Right renal cortex interstitium (tissue), 3 donors: ENCODE results near the gene ZNF841. TPM values are rescaled to one million over a fixed set of nuclear protein-coding genes. Genes with fewer than 3 reads are reported as not detected.
"Not testable (repeated sequence)": the region's sequence is repeated elsewhere in the genome, so short reads cannot be mapped to it uniquely, and the experiment has no call there.

Experiments used
- DNase-seq, 3 donors: peaks; one replicate each; pipeline ENCODE4 v3.0.0-alpha.2; 2013; ENCODE audit warnings: low read depth in 3 of 3, low spot score in 2 of 3
- polyA plus RNA-seq, 3 donors: library from polyadenylated mRNA; unstranded; fragments of 120-200 nt; gene quantifications; one replicate each; pipeline ENCODE4 v1.2.1, GENCODE V29; 2013; ENCODE audit not compliant: insufficient read length in 3 of 3

Gene ZNF841
- polyA plus RNA-seq: 10 to 100 TPM; 12.7 to 16.2 (median 13.8) TPM

DNA sequence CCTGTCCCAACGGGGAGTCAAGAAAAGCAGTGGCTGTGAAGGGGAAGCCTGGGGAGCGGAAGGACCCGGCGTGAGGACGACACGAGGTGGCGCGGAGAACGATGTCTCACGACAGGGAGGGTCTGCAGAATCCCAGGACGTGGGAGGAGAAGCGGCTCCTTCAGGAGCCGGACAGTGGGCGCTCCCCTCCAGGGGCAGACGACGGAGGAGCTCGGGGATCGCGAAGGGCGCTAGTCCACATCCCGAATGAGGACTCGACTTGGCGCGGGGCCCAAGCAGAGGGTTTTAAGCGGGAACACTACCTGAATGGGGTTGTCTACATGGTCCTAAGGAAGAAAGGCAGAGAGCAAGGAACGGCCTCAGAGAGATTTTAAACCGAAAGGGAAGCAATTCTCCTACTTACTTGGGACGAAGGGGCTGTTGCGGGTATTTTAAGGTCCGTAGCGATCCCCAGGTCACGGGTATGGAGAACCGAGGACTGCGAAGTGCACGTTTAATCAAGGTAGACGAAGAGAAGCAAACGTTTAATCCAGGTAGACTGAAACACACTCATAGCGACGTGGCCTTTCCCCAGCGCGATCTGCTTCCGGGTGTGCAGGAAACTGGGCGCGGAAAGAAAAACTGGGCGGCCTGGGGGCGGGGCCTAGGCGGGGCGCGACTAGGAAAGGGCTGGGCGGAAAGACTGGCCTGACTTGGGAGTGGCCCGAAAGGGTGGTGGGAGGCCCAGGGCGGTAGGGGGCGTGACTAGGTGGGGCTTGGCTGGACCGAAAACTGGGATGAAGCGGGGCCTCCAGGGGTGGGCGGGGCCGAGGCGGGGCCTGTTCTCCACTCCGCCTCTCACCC lies at the start of gene ZNF841:
TSS of gene ZNF841 (minus strand) at position 594 of the 843 bp plus-strand sequence. CDS start 10,964 bp downstream, outside the sequence.
- peak; percentile 58 to 80 (median 75) for DNase-seq

DNA sequence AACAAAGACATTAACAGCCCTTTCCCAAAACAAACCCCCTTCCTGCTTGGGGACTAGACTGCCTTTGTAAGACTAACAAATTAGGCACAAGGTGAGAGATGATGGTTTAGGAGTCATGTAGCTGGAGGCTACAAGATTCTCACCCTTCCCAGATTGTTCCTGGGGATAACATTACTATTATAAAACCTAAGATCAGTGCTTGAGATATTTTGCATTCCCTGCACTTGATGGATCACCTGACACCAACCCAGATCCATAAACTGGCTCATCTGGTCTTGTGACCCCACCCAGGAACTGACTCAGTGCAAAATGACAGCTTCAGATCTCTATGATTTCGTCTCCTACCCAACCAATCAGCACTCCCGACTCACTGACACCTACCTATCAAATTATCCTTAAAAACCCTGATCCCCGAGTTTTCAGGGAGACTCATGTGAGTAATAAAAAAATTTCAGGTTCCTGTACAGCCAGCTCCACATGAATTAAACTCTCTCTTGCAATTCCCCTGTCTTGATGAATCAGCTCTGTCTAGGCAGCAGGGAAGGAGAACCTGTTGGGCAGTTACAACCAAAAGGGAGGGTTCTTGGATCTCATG lies 46.5 kb upstream of the ZNF841 start:
- no peak for DNase-seq

DNA sequence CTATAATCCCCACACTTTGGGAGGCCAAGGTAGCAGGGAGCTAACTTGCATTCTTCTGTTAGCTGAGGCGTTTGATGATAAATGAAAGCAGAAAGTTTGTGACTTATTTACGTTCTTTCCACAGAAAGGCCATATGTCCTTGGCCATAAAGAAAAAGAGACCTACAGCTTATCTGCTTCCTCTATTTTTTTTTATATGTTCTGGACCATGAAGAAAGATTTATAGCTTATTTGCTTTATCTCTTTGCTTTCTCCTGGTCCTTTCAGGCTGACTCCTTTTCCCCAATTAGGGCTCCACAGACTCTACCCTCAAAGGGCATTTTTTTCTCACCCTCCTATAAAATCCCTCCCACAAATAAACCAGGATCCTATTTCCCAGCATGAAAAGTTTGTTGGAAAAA lies 45.6 kb upstream of the ZNF841 start:
- DNase-seq: peak in 1 of 3 donors; percentile 4

DNA sequence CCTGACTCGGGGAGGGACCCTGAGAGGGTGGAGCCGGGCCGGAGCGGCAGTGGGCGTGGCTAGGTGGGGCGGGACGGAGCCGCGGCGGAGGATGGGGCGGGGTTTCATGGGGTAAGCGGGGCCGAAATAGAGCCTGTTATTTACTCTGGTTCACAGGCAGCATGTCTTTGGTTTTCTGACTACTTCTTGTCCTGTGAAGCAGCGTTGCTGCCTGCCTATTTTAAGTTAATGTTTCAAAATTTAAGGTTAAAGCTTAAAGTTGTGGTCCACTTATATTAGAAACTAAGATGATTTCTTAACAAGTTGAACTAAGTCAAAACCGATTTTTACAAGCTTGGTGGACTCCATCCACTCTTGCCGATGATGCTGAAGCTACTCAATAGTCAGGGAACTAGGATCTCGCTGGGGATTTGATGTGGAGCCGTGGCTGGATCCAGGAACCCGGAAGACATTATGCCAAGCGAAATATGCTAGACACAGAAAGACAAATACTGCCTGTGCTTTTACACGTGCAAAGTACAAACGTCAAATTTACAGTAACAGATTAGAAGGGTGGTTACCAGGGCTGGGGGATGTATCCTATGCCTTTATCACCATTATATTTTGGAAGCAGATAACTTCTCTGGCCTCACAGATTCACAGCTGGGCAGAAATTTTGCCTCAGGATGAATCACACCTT lies 44.6 kb upstream of the ZNF841 start:
- DNase-seq: no peak

DNA sequence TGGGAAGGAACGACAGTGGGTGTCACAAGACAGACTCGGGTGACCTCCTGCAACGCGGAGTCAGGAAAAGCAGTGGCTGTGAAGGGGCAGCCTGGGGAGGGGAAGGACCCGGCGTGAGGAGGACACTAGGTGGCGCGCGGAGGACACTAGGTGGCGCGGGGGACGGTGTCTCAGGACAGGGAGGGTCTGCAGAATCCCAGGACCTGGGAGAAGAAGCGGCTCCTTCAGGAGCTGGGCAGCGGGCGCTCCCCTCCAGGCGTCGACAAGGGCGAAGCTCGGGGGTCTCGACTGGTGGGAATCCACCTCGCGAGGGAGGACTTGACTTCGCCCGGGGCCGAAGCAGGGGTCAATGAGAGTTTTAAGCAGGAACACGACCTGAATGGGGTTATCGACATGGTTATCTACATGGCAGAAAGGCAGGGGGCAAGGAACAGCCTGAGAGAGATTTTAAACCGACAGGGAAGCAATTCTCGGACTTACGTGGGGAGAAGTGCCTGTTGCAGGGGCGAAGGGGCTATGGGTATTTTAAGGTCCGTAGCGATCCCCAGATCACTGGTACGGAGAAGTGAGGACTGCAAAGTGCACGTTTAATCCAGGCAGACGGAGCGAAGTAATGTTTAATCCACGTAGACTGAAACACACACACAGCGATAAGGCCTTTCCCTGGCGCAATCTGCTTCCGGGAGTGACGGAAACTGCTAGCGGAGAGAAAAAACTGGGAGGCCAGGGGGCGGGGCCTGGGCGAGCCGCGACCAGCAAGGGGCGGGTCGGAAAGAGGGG lies 43.9 kb upstream of the ZNF841 start, which contains the start of gene ZNF616:
TSS of gene ZNF616 (minus strand) at position 687 of the 780 bp plus-strand sequence. CDS start 9,426 bp downstream, outside the sequence.
- DNase-seq: peak; percentile 83 to 89 (median 84)

DNA sequence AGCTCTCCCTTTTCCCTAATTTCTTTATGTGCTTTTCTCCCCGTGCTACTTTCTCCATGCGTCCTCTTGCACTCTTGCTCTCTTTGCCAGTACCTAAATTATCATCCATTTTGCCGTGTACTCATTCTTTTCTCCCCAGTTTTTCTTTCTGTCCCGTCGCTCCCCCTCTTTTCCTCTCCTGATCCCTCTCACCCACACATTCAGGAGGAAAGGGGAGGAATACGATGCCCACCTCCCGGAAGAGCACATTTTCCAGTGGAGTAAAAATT lies 43.4 kb upstream of the ZNF841 start:
- DNase-seq: peak in 2 of 3 donors; percentile 19 to 57

DNA sequence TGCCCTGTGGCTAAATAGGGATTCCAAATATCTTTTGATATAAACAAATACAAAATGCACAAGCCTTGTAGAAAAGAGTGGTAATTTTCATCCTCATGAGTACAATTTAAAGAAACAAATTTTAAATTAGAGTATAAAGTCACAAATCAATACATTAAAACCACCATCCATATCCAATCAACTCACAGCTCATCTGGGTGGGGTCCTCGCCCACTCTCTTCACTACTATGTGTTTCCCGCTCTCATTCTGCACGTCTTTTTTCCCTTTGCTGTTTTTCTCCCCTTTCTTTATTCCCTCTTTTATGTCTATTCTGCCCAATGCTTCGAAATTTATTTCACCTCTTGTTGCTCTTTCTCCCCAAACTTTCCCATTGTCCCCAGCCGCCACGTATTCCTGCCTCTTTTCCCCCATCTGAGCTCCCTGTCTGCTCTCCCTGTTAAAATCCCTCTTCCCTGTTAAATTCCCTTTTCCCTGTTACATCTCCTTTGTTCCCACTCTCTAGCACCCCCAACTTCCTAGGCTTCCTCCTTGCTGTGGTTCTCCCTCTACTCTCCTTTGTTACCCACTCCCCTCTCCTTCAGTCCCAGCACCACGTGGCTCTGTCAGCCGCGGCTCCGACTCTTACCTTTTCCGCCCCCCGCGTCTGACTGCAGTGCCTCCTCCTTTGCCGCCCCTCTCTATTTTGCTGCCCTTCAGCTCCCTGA lies 42.9 kb upstream of the ZNF841 start:
- DNase-seq: peak in 2 of 3 donors; percentile 20 to 49

DNA sequence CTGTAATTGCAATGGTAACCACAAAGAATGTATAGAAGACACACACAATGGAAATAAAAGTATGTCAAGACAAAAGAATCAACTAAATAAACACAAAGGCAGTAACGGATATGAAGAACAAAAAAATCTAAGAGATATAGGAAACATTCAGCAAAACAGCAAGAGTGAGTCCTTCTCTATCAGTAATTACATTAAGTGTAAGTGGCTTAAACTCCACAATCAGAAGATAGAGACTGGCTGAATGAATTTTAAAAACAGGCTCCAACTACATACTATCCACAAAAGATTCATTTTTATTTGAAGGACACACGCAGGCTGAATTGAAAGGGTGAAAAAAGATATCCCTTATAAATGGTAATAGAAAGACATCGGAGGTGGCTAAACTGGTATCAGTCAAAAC lies 24.7 kb upstream of the ZNF841 start:
- DNase-seq: no peak

DNA sequence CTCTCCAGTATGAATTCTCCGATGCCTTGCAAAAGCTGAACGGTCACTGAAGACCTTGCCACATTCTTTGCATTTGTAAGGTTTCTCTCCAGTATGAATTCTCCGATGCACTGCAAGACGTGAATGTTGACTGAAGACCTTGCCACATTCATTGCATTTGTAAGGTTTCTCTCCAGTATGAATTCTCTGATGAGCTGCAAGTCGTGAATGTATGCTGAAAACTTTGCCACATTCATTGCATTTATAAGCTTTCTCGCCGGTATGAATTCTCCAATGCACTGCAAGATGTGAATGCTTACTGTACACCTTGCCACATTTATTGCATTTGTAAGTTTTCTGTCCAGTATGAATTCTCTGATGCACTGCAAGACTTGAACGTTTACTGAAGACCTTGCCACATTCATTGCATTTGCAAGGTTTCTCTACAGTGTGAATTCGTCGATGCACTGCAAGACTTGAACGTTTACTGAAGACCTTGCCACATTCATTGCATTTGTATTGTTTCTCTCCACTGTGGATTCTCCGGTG lies 20.0 kb upstream of the ZNF841 start:
- DNase-seq: no peak

DNA sequence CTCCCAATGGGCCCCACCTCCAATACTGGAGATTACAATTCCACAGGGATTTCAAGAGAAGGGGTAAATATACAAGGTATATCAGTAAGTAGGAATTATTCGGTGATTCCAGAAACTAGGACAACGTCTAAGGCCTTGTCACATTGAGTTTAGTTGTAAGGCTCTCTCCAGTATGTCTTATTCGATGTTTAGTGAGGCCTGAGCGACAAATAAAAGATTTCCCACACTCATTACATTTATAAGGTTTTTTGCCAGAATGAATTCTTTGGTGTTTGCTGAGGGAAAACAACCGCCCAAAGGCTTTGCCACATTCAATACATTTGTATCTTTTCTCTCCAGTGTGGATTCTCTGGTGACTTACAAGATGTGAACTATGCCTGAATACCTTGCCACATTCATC lies 19.1 kb upstream of the ZNF841 start:
- DNase-seq: no peak

DNA sequence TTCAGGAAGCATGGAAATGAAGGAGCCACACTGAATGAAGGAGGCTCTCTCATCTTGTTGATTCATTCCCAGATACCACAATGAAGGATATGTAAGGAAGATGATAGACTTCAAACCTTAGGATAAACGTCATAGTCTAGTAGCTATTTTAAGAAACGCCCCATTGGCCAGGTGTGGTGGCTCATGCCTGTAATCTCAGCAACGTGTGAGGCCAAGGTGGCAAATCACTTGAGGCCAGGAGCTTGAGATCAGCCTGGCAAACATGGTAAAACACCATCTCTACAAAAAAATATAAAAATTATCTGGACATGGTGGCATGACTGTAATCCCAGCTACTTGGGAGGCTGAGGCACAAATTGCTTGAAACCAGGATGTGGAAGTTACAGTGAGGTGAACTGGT lies 17.1 kb upstream of the ZNF841 start:
- DNase-seq: no peak

DNA sequence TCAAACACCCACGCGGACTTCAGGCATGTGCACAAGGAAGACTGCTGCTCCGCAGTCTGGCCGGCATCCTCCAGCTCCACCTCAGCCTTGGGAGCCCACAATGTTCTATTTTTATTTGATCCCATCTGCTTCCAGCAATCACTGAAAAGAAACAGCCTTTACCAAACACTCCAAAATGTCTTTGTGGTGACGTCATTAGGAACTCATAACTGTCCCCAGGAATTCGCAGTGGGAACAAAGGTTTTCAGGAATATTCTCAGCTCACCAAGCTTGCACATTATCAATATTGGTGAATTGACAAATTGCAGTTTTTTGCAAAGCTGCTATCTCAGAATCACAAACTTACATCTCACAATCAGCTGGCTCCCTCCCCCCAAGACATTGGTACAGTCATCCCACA lies 15.2 kb upstream of the ZNF841 start:
- no peak for DNase-seq

DNA sequence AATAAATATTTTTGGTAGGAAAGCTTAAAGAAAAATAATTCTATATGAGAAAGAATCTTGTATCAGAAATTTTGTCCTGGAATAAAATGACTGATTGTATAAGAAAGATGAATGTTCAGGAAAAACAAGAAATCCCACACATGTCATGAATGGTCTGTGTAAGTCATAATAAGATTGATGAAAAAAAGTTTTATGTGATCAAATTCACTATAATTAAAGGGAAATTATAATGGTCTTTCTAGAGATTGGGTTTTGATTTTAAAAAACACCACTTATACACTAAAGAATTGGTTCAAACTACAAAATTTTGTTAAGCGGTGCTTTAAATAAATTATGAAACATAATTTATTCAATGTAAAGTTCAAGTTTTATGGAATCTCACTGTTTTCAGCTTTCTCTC lies 7.2 kb upstream of the ZNF841 start:
- DNase-seq: no peak

DNA sequence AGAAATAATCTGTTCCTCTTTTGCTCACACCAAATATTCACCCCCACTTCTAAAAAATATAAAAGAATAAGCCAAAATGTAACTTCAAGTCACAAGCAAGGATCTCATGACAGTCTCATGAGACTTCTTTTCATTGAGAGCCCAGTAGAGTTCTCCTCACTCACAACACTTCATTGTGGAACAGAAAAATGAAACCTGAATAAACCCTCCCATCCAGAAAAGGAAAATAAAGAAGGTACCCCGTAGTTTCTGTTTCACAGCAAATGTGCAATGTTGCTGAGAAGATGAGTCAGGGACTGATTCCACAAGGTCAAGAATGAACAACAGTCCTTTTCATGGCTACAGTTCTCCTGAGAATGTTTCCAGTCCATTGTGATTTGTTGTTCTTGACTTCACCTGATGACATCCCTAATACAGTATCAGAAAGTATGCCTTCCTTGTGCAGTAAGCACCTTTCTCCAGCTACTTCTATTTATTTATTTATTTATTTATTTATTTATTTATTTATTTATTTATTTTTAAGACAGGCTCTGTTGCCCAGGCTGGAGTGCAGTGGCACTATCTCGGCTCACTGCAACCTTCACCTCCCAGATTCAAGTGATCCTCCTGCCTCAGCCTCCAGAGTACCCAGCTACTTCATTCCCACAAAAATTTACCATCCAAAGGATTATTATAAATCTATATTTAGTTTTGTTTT lies 6.4 kb upstream of the ZNF841 start:
- DNase-seq: no peak

DNA sequence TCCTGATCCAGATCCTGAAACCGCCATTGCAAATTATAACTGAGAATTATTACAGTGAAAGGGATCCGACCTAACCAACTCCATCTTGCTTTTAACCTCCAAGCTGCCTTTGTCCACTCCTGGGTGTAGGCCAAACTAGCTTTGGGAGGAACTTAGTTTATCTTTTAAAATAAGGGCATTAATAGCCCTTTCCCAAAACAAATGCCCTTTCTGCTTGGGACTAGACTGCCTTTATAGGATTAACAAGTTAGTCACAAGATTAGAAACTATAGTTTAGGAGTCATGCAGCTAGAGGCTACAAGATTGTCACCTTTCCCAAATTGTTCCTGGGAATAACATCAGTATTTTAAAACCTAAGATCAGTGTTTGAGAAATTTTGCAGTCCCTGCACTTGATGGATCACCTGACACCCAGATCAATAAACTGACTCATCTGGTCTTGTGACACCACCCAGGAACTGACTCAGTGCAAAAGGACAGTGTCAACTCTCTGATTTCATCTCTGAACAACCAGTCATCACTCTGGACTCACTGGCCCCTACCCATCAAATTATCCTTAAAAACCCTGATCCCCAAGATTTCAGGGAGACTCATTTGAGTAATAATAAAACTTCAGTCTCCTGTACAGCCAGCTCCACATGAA lies 4.1 kb upstream of the ZNF841 start:
- DNase-seq: no peak

DNA sequence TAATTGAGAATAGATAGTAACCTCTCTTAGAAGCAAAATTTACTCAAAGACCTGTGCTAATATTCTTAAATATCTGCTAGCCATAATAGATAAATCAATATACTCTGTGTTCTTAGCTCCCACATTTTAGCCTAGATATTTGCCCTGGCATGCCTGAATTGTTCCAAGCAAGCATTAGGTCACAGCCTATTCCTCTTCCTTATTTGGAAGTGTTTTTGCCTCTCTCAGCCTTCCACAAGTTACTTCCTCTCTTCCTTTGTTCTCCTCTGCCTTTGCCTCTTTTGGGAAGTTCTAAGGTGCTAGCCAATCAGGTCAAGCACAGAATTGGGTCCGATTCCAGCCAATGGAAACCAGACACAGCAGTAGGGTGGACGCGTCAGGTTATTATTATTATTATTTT lies 851 bp upstream of the ZNF841 start:
- DNase-seq: not testable (repeated sequence)

DNA sequence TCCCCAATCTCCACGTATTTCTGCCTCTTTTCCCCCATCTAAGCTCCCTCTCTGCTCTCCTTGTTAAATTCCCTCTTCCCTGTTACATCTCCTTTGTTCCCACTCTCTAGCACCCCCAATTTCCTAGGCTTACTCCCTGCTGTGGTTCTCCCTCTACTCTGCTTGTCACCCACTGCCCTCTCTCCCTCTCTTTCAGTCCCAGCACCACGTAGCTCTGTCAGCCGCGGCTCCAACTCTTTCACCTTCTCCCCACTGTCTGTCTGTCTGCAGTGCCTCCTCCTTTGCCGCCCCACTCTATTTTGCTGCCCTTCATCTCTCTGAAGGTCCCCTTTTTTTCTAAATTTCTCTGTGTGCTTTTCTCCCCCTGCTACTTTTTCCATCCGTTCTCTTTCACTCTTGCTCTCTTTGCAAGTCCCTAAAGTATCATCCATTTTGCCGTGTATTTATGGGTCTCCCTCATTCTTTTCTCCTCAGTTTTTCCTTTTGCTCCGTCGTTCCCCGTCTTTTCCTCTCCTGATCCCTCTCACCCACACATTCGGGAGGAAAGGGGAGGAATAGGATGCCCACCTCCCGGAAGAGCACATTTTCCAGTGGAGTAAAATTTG lies 937 bp downstream of the ZNF841 start:
- DNase-seq: no peak

DNA sequence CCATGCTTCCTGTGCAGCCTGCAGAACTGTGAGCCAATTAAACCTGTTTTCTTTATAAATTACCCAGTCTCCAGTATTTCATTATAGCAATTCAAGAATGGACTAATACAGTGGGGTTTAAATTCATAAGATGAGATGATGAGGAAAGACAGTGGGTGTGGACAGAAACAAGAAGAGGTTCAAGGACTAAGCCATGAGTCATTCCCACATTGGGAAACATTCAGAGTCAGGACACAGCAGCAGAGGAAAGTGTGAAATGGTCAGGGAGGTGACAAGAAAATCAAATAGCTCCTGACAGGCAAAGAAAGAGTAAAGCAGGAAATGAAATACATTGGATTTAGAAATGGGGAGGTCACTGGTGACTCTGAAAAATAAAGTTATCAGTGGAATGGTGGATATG lies 9.1 kb downstream of the ZNF841 start:
- DNase-seq: no peak

DNA sequence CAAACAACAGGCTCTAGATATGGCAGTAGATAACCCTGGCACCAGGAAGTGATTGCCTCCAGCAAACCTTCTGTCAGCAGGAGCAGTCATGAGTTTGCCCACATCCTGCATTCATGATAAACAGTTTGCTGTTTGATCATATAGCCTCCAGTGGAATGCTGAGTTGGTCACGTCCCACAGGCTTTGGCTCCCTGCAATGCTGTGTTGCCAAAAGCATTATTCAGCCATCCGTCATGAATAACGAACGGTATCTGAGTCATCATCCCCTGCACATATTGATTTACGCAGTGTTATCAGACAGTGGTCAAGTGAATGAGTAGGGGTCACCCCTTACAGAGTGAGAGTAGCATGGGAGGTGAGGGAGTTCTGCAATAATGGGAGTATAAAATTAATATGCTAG lies 25.1 kb downstream of the ZNF841 start:
- DNase-seq: no peak
